Epidermal melanocyte (primary cell): ENCODE data around the gene PRR36.

Experiments used
- DNase-seq: peaks from one replicate; pipeline ENCODE4 v3.0.0; 2011; ENCODE audit warnings: low spot score; ENCODE audit not compliant: insufficient read length

The PRR36 gene

GRCh38 chr19:7872306-7873204 lies 1.6 kb downstream of the PRR36 start:
- no peak for DNase-seq

GRCh38 chr19:7871437-7872305 lies 2.5 kb downstream of the PRR36 start:
- peak; percentile 77 for DNase-seq

DNA sequence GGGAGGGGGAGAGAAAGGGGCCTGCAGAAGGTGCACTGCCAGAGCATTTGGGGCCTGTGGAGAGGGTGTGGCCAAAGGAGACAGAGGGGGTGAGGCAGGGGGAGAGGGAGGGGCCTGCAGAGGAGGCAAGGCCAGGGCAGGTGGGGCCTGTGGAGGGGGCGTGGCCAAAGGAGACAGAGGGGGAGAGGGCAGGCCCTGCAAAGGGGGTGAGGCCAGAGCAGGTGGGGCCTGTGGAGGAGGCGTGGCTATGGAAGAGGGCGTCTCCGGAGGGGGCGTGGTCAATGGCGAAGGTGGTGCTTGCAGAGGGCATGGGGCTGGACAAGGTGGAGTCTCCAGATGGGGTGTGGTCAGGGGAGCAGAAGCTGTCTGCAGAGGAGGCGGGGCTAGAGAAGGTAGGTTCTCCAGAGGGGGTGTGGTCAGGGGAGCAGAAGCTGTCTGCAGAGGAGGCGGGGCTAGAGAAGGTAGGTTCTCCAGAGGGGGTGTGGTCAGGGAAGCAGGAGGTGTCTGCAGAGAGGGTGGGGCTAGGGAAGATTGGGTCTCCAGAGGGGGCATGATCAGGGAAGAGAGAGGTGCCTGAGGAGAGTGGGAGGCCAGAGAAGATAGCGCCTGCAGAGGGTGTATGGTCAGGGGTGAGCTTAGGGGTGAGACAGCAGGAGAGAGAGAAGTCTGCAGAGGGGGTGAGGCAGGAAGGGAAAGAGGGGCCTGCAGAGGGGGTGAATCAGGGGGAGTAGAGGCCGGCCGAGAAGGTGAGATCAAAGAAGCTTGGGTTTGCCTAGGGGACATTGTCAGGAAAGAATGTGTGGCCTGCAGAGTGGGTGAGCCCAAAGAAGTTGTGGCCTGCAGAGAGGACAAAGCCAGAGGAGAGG lies 3.4 kb downstream of the PRR36 start:
- no peak for DNase-seq

DNA sequence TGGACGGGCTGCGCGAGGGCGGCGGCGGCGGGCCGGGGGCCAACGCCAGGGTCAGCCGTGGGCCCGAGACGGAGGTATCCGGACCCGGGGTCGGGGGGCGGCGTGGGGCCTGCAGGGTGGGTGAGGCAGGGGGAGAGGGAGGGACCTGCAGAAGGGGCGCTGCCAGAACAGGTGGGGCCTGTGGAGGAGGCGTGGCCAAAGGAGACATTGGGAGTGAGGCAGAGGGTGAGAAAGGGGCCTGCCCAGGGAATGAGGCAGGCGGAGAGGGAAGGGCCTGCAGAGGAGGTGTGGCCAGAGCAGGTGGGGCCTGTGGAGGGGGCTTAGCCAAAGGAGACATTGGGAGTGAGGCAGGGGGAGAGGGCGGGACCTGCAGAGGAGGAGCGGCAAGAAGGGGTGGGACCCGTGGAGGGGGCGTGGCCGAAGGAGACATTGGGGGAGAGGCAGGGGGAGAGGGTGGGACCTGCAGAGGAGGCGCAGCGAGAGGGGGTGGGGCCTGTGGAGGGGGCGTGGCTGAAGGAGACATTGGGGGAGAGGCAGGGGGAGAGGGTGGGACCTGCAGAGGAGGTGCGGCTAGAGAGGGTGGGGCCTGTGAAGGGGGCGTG lies 4.2 kb downstream of the PRR36 start:
- DNase-seq = no peak

DNA sequence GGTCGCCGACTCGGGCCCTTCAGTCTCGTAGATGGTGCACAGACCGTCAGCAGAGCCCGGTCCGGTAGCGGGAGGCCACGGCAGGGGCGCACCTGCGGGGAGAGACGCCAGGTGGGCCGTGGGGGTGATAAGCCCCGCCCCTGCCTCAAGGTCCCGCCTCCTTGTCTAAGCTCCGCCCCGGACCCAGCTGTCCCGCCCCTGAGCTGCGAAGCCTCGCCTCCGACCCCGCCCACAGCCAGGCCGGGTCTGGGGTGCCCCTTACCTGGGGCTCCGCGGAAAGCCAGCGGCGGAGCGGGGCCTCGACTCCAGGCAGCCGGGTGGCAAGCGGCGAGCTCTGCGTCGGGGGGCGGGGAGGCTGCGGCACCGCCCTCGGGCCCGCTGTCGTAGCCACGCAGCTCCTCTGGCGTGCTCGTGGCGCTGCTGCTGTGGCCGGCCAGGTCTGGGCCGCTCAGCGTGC lies 4.7 kb downstream of the PRR36 start:
- no peak for DNase-seq

- DNase-seq = peak; percentile 82
Measured at GRCh38 chr19:7868671-7869452, 5.3 kb downstream of the PRR36 start.

DNA sequence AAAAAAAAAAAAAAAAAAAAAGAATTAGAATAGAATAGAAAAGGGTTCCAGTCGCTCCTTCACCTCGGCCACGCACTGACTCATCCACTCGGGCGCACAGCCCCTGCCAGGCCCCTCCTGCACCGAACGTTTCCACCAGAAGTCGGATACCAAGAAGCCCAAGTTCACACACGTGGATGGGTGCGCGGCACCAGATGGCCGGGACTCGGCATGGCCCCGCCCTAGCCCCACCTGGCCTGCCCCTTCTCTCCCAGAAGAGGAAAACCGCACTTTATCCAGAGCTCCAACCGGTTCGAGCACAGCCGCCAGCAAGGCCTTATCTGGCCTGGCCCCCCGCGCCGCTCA lies 5.9 kb downstream of the PRR36 start:
- DNase-seq = no peak

GRCh38 chr19:7867092-7867844 lies 6.9 kb downstream of the PRR36 start:
- DNase-seq = peak; percentile 12

GRCh38 chr19:7866399-7867091 lies 7.6 kb downstream of the PRR36 start:
- no peak for DNase-seq

DNA sequence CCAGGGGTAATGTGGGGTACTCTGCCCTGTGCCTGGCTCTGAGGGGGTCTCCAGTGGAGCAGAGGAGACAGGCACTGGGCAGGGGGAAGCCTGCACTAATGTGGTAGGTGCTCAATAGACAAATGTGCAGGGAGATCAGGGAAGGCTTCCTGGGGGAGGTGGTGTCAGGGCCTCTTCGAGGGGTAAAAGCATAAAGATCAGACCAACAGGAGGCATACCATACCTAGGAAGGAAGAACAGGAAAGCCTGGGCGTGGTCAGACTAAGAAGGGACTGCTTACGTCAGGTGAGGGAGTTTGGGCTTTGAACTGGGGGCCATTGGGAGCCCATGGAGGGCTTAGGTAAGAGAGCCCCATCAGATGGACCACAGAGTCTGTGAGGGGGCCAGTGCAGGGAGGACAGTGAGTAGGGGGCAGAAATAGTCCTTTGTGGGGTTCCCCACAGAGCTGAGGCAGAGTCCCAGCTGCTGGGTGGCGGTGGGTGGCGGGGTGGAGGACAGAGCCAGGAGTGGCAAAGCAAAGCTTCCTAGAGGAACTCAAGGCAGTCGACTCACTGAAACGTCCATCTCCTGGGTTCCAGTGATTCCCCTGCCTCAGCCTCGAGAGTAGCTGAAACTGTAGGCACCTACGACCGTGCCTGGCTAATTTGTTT lies 8.8 kb downstream of the PRR36 start:
- peak; percentile 14 for DNase-seq

- DNase-seq = peak; percentile 12
Measured at GRCh38 chr19:7864690-7865074, 9.5 kb downstream of the PRR36 start.

- DNase-seq = peak; percentile 16
Measured at GRCh38 chr19:7863971-7864689, 10.1 kb downstream of the PRR36 start.

- DNase-seq = no peak
Measured at GRCh38 chr19:7863157-7863970, 10.8 kb downstream of the PRR36 start.

- DNase-seq = peak; percentile 56
Measured at GRCh38 chr19:7862413-7862951, 11.7 kb downstream of the PRR36 start.

- peak; percentile 8 for DNase-seq
Measured at GRCh38 chr19:7861619-7862412, 12.4 kb downstream of the PRR36 start.
